Activated naive CD4-positive, alpha-beta T cell treated with anti-CD3 and anti-CD28 coated beads, Interleukin-2, amount 10 ng/mL, durations not matched to agents 5 hours and 36 hours (primary cell): Measurements from ENCODE around the gene FBXL16. TPM values are rescaled to one million over a fixed set of nuclear protein-coding genes. Genes with fewer than 3 reads are reported as not detected.

Experiments used
- total RNA-seq, 2 experiments: library from RNA; stranded (reverse); gene quantifications; one replicate each; pipeline ENCODE4 v1.2.3, GENCODE V29; 2021

Gene FBXL16, protein sequence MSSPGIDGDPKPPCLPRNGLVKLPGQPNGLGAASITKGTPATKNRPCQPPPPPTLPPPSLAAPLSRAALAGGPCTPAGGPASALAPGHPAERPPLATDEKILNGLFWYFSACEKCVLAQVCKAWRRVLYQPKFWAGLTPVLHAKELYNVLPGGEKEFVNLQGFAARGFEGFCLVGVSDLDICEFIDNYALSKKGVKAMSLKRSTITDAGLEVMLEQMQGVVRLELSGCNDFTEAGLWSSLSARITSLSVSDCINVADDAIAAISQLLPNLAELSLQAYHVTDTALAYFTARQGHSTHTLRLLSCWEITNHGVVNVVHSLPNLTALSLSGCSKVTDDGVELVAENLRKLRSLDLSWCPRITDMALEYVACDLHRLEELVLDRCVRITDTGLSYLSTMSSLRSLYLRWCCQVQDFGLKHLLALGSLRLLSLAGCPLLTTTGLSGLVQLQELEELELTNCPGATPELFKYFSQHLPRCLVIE
- 10 to 100 TPM; 21.2 to 21.5 TPM for total RNA-seq

DNA sequence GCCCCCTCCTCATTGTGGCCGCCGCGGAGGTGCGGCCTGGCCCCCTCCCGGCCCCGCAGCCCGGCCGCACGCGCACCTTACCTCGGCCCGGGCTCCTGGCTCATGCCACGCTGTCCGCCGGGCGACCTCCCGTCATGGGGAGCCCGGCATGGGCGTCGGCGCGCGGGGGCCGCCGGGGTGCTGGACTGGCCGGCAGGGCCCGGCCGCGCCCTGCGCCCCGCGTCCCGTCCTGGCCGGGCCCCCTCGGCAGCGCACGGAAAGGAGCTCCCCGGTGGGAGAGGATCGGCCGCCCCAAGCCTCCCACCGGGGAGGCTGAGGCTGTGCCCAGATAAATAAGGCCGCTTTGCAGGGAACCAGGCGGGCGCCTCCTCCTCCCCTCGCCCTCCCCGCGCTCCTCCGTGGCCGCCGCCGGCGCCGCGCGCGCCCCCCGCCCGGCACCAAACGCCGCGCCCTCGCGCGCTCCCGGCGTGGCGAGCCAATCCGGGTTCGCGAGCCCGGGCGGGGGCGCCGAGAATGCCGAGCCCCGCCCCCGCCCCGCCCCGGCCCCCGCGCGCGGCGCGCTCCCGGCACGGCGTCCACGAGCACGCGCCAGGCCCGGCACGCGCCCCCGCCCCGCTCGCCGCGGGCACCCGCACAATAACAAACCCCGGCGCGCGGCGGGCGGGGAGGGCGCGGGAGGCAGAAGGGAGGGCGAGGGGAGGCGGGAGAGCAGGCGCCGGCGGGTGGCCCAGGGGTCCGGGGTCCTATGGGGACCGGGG lies at the start of gene FBXL16:
TSS of gene FBXL16 (minus strand) at position 371 of the 758 bp plus-strand sequence. CDS start 8,396 bp downstream, outside the sequence.

DNA sequence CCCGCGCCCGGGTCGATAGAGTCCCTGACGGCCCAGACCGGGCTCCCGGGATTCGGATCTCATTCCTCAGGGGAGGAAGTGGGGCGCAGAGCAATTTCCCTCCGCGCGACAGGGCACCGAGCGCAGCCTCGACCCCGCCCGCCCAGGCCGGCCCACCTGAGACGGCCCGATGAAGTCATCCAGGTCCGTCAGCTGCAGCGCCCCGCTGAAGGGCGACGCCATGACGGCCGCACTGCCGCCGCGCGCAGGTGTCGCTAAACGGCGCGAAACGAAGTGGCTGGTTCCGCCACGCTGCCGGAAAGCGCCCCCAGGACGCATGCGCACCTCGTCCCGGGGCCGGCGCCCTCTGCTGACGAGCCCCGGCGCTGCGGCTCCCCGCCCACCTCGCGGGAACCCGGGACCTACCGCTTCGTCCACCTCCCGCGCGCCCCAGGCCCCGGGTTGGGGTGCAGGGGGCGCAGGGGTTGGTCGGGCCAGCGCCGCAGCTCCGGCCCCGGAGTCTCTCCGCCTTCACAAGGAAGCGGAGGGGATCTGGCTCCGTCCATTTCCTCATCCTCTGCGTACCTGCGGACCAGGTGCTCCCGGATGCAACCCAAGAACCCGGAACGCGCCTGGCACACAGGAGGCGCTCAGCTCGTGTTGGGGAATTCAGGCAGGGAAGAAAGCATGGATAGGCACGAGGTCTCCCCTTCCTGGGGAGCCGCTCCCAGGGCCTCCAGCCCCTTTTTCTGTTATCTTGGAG lies 35.3 kb upstream of the FBXL16 start, which contains the start of gene CIAO3:
TSS of gene CIAO3 (minus strand) at position 234 of the 742 bp plus-strand sequence. CDS start at position 222, 12 bp downstream.

DNA sequence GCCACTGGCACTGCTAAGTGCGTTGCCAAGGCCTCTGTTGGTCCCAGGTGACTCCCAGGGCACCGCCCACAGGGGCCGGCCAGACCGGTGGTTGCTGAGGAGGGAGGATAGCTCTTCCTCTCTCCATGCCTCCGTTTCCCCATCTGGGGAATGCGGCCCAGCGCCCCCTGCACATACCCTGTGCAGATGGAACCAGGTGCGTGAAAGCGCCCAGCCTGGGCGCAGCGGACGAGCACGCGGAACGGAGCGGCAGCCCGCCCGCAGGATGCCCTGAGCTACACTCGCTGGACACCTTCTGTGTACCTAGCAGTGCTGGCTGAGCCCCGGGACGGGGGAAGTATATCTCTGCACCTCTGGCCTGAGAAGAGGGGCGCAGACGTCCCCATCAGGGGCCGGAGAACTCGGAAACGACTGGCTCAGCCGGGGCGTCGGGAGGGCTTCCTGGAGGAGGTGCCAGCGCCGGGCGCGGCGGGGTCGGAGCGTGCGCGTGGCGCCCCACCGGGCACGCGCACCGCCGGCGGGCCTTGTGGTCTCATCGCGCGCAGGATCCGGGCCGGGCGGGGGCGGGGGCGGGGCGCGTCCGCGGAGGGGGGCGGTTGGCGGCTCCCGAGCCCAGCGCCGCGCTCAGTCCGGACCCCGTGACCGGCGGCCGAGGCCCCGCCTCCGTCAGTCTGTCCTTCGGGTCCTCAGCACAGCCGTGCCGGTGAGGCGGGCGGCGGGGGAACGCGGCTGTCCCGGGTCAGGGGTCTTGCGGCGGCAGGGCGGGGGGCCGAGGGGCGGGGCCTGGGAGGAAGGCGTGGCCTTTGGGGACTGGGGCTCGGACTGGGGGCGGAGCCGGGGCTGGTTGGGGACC lies 21.1 kb upstream of the FBXL16 start, which contains the start of the genes CCDC78 and HAGHL:
TSS of gene CCDC78 (minus strand) at position 6 of the 853 bp plus-strand sequence. CDS start 76 bp downstream, outside the sequence.
TSS of gene HAGHL (plus strand) at position 669 of the 853 bp plus-strand sequence. CDS start 404 bp downstream, outside the sequence.

DNA sequence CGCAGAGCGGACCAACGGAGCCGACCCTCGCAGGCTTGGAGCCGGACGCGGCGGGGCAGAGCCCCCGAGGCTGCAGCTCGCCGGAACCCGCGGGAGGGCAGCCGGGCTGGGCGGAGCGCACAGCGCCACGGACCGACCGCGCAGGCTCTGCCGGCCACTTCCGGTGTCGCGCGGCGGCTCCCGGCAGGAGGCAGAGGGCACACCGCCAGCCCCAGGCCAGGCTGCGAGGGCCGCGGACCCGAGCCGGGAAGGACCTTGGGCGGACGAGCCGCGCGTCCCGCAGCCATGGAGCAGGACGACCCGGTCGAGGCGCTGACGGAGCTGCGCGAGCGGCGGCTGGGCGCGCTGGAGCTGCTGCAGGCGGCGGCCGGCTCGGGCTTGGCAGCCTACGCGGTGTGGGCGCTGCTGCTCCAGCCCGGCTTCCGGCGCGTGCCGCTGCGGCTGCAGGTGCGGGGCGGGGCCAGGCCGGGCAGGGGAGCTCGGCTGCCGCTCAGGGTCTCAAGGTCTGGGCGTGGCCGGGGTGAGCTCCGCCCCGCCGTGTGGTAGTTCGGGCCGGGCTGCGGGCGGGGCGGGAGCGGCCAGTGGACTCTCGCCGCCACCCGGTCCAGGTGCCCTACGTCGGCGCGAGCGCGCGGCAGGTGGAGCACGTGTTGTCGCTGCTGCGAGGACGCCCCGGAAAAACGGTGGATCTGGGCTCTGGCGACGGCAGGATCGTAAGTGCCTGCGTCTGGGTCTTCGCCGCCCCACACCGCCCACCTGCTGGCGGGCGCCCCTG lies 15.6 kb upstream of the FBXL16 start, which contains the start of gene ANTKMT:
TSS of gene ANTKMT (plus strand) at position 157 of the 775 bp plus-strand sequence. CDS start at position 286, 129 bp downstream.

DNA sequence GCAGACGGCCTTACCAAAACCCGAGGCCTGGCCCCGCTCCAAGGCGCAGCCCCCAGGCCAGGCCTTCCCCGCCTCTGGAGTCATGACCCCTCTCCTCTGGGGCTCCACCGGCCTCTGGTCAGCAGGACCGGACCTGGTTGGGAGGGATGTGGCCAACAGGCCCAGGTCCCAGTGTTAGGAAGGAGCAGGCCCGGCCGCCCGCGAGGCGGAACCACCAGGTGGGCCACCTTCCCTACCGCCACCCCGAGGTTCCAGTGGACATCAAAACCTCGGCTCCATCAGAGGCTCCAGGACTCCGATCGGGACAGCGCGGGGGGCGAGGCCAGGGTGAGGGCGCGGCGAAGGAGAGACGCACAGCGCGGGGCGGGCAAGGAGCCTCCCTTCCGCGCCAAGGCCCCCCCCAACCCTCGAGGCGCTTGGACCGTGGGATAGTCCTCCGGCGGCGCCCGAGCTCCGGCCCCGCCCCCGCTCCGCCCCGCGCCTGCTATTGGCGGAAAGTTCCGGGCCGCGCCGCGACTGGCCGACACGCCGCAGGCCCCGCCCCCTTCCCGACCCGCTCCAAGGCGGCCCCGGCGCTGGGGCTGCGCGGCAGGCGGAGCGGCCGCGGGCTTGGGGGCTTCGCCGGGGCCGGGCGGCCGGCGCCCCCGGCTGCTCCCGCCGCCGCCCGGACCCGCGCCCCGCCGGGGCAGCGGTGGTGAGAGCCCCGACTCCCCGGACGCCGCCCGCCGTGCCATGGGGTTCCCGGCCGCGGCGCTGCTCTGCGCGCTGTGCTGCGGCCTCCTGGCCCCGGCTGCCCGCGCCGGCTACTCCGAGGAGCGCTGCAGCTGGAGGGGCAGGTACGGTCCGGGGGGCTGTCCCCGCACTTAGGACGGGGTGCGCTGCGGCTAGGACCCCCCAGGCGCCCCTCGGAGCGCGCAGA lies 9.2 kb upstream of the FBXL16 start, which contains the start of gene METRN:
TSS of gene METRN (plus strand) at position 561 of the 919 bp plus-strand sequence. CDS start at position 733, 172 bp downstream.

DNA sequence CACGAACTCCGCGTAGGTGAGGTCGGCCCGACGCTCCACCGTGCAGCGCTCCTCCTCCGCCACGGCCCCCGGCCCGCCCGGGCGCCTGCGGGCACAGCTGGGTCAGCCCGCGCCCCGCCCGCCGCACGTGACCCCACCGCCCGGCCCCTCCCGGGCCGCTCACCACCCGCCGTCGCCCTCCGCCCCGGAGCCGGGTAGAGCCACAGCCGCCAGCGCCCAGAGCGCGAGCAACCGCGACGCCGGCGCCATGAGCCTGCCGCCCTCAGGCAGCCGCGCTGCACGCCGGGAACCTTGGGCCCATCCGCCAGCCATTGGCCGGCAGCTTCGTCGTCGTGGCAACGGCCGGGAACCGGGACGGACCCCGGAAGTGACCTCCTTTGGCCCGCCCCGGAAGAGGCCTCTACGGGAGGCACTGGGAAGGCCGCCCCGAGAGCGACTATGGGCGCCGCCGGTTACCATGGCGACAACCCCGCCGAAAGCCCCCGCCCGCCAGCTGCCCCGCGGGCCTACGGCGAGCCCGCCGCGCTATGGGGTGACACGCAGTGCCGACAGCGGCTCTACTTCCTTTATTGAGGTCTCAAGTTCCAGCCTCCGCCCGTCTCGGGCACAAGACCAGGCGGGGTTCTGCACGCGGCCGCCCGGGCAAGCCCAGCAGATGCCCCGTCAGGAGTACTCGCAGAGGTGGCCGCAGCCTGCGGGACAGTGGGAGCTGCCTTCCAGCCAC lies 21.4 kb downstream of the FBXL16 start, which contains the start of gene JMJD8:
TSS of gene JMJD8 (minus strand) at position 264 of the 724 bp plus-strand sequence. CDS start at position 249, 15 bp downstream.

DNA sequence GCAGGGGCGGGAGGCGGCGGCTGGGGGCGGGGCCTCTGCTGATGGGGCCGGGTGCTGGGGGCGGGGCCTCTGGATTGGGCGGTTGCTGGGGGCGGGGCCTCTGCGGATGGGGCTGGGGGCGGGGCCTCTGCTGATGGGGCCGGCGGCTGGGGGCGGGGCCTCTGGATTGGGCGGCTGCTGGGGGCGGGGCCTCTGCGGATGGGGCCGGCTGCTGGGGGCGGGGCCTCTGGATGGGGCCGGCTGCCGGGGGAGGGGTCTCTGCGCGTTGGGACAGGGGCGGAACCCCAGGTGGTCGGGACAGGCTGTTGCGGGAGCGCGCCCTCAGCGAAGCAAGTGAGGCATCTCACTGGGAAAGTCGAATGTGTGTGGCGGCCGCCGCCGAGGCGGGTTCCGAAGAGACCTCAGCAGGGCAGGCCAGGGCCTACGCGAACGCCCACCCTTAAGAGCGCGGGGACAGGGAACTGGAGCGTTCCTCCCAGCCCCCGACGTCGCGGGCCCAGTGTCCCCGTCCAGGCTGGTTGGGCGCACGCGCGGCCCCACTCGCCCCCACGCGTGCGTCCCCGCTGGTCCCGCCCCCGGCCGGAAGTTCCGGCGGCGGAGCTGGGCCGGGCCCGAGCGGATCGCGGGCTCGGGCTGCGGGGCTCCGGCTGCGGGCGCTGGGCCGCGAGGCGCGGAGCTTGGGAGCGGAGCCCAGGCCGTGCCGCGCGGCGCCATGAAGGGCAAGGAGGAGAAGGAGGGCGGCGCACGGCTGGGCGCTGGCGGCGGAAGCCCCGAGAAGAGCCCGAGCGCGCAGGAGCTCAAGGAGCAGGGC lies 25.6 kb downstream of the FBXL16 start, which contains the start of gene STUB1:
TSS of gene STUB1 (plus strand) at position 597 of the 811 bp plus-strand sequence. CDS start at position 713, 116 bp downstream.

DNA sequence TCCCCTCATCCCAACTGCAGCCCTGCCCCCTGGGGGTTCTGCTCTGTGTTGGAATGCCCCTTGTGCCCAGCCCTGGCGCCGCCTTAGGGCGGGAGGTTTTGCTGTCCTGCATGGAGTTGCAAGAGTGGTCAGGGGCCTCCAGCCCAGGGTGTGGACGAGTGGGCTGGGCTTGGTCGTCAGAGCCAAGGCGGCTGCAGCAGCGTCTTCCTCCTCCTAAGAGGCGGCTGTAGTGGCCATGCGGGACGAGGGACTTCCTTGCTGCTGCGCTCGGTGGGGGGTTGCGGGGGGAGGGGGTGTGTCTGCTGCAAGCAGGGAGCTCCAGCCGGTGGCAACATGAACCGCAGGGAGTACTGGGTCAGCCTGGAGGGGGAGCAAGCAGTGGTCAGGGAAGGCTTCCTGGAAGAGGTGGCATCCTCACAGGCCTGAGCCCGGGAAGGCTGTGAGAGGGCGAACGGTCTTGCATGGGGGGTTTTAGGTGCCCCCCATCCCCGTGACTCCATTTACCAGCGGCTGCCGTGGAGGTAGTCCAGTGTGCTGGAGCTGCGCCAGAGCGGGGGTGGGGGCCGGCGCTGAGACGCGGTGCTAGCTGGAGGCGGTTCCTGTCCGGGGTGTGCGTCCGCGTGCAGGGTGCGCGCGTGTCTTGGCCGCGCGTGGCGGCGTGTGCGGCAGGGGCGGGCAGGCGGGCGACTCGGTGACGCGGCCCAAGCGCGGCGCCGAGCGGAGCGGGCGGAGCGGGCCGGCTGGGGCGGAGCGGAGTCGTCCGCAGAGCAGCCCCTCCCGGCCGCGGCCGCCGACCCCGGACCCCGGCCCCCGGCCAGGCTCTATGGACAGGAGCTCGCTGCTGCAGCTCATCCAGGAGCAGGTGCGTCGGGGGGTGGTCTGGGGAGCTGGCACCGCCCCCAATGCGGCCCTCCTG lies 30.4 kb downstream of the FBXL16 start, which contains the start of gene RHBDL1:
TSS of gene RHBDL1 (plus strand) at position 704 of the 916 bp plus-strand sequence. CDS start at position 824, 120 bp downstream.

DNA sequence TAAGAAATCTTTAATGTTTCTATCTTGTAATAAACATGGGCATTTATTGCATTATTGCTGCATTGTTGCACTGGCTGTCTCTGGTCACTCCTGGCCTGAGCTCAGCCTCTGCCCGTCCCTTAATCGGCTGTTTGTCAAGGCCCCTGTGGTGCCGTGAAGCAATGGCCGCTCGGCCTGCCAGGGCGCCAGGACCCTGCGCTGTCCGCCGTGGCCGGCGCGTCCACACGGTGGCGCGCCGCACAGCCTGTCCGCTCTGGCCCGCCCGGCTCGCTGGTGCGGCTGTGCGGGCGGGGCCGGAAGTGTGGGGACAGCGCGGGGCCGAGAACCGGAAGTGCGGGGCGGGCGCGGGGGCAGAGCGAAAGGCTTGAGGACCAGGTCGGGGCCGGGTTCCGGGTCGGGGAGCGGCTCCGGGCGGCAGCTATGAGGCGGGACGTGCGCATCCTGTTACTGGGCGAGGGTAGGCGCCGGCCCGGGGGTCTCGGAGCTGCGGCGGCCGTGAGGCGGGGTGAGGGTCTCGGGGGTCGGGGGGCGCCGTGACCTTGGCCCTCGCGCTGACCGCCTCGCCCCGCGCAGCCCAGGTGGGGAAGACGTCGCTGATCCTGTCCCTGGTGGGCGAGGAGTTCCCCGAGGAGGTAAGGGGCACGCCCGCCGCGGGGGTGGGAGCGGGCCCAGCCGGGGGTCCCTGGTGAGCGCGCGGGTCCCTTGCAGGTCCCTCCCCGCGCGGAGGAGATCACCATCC lies 37.7 kb downstream of the FBXL16 start, which contains the start of gene RHOT2:
TSS of gene RHOT2 (plus strand) at position 353 of the 739 bp plus-strand sequence. CDS start at position 421, 68 bp downstream.

DNA sequence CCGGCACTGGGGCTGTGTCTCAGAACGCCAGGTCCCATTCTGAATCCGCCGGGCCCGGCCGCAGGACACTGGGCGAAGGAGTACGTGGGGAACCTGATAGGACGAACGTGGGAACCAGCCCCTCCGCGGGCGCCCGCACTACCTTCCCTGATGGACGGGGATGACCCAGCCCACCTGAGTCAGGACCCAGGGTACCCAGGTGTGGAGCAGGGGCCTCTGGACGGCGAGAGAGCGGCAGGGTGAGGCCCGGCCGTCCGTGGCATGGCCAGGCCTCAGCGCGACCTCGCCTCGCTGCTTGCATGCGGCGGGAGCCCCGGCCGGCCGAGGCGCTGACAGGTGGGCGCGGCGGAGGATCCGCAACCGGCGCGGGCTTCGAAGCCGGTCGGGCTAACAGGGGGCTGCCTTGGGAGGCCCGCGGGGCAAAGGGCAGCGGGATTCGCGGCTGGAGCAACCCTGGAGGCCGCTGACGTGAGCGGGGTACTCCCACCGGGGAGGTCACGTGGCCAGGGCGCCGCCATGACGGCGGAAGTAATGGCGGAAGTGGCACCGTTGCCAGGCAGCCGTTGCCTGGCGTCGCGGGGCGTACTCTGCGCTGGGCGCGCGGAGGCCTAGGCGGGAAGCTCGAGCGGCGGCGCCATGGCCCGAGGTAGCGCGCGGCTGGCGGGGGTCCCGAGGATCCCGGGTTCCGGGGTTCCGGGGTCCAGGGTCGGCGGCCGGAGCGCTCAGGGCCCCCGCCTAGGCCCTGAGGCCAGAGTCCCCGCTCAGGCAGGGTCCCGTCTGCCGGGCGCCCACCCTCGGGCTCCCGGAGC lies 56.6 kb downstream of the FBXL16 start, which contains the start of gene WDR90:
TSS of gene WDR90 (plus strand) at position 585 of the 809 bp plus-strand sequence. CDS start at position 637, 52 bp downstream.

